Activated effector memory CD4-positive, alpha-beta T cell treated with anti-CD3 and anti-CD28 coated beads, Interleukin-2, amount 50 U/mL, for 16 hours (primary cell): ENCODE data around the gene ZNF784.
A peak's percentile ranks its signal among the peaks of the same experiment; 100 is the strongest.
"Not testable (repeated sequence)": the region's sequence is repeated elsewhere in the genome, so short reads cannot be mapped to it uniquely, and the experiment has no call there.

Experiments used
- DNase-seq: peaks from one replicate; pipeline ENCODE4 v3.0.0-alpha.2; 2020

The ZNF784 gene

DNA sequence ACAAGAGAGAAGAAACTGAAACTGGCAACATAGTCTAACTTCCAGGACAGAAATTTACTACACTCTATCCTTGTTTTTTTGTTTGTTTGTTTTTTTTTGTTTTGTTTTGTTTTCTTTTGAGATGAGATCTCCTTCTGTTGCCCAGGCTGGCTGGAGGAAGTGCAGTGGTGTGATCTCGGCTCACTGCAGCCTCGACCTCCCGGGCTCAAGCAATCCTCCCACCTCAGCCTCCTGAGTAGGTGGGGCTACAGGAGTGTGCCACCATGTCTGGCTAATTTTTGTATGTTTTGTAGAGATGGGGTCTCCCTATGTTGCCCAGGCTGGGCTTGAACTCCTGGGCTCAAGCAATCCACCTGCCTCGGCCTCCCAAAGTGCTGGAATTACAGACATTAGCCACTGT, 42.1 kb downstream of the ZNF784 start:
- not testable (repeated sequence) for DNase-seq

DNA sequence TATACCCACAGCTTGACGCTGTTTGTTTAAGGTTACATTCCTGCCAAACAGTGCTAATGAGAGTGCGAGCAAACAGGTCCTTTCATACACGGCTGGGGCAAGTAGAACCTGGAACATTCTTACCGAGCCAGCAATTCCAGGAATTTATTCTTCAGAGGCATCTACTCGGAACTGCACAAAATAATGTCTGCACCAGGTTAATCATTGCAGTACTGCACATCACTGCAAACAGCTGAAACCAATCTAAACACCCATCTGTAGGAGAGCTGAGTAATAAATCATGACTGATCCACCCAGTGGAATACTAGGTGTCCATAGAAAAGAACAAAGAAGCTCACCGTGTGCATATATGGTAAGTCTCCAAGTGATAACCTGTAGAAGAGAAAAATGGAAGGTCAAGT, 42.5 kb downstream of the ZNF784 start:
- DNase-seq: no peak

DNA sequence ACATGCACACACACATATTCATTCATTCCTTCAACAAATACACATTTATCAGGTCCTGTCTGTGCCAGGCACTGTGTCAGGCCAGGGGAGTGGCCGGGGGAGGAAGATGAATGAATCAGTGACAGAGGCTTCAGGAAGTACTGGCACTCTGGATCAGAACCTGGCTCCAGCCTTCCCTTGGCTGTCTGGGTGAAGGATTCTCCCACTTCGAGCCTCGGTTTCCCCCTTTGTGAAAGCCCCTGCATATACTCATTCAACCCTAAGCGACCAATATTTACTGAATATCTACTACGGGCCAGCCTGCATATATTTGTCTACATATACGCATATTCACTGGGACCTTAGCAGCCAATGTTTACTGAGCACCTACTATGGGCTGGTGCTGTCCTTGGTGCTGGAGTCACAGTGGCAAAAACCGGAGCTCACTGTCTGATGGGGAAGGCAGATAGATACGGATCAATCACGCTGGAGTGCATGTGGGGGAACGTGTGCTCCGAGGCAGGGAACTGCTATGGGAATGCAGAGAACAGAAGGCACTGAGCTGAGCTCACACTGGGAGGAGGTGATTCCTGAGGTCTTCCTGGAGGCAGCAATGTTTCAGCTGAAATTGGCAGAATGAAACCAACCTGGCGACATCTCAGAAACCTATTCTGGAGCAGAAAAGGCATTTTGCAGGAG, 43.1 kb downstream of the ZNF784 start:
- no peak for DNase-seq

DNA sequence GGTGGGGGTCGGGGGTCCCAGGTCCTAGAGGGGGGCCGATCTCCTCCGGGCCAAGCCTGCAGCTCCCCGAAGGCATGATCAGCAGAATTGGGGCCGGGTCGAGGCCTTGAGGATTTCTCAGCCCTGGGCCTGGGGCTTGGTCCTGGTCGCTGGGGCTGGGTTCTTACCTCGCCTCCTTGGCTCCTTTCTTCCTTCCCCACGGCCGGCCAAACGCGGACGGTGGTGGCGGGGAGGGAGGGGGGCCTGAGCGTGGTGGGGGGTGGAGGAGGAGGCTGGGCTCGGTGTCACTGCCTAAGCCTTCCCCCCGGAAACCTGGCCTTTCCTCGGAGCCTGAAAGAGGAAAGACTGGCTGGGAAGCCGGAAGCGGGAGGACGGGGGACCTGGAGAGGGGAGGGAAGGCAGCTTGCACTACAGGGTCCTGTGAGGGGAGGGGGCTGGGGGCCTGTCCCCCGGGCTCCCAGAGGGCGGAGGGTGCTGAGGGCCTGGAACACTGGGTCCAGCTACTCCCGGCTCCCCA, 43.7 kb downstream of the ZNF784 start, which contains the start of gene ZNF579:
Gene ZNF579, minus strand, starts transcription at position 221 of the 517 bp plus-strand sequence. CDS start 1,209 bp downstream, outside the sequence.
- peak; percentile 91 for DNase-seq

DNA sequence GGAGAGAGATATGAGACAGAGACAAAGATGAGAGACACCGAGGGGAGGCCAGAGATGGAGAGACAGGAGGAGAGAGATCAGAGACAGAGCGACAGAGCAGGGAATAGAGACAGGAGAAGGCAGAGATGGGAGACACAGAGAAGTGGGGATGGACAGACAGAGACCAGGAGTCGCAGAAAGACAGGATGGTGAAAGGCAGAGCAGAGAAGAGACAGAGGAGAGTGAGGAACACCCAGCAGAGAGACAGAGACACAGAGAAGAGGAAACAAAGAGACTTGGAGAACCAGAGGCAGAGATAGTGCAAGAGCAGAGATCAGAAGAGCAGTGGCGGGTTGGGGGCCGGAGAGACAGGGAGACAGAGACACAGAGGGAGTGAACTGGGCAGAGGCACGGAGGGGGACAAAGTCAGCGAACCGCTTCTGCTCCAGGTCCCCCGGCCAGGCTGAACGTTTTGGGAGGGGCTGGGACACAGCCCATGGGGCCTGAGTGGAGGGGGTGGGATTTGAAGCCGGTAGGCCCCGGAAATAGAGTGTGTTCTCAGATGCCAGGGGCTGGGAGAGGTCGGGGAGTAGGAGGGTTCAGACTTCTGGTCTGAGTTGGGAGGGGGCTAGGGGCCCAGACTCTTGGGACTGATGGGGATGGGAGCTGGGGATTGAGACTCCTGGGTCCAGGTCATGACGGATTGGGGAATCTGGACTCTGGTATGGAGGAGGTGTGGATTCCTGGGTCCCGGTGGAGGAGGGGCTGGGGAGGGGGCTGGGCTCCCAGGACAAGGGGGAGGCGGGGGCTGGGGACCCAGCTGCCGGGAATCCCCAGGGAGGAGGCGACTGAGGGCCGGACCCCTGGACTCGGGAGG, 44.4 kb downstream of the ZNF784 start:
- DNase-seq: no peak

DNA sequence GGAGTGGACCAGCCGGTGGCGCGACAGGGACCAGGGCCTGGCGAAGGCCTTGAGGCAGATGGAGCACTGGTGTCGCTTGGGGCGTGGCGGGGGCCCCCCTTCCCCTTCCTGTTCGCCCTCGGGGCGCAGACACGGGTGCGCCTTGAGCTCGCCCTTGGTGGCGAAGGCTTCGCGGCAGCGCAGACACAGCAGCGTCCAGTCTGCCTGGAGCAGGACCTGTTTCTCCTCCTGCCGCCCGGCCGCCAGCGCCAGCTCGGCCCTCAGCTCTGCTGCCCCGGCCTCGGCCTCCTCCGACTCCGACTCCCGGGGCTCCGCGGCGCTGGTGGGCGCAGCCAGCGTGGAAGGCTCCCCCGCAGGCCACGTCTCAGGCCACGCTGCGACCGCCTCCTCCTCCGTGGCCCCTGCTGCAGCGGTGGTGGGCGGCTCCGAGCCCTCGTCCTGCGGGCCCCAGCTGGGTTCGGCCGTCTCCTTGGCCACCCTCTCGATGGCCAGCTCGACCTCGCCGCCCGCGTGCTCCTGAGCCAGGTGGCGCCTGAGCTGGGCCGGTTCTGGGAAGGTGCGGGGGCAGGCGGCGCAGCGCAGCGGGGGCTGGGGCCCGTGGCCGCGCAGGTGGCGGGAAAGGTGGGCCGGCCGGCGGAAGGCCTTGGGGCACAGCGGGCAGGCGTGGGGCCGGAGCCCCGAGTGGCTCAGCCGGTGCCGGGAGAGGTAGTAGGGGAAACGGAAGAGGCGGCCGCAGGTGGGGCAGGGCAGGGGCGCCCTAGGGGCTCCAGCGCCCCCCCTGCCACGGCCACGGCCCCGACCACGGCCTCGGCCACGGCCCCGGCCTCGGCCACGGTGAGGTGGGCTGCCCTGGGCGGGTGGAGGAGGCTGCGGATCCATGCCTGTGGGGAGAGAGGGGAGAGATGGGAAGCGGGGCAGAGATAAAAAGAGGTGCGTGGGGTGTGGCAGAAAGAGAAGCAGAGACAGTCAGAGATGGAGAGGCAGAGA, 45.3 kb downstream of the ZNF784 start:
- no peak for DNase-seq

DNA sequence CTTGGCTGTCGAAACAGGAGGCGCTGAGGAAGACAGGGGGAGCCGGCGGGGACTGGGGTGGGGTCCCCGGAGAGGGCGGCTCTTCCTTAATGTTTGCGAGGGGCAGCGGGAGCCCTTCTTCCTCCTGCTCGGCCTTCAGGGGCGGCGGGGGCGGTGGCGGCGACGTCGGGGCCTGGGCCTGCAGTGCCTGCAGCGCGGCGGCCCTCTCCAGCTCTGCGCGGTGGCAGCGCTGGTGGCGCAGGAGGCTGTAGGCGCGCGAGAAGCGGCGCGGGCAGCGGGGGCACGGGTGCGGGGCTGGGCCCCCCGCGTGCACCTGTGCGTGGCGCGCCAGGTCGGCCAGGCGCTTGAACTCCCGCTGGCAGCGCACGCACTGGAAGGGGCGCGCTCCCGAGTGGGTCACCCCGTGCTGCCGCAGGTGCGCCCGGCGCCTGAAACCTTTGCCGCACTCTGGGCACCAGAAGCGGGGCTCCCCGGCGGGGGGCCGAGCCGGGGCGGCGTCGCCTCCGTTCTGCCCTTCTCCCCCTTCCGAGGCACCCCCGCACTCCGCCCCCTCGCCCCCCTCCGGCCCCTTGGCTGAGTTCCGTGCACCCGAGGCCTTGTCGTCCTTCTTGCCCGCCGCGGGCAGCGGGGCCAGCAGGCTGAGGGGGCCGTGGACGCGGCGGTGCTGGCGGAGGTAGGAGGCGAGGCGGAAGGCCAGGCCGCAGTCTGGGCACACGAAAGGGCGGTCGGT, 46.2 kb downstream of the ZNF784 start:
- no peak for DNase-seq

DNA sequence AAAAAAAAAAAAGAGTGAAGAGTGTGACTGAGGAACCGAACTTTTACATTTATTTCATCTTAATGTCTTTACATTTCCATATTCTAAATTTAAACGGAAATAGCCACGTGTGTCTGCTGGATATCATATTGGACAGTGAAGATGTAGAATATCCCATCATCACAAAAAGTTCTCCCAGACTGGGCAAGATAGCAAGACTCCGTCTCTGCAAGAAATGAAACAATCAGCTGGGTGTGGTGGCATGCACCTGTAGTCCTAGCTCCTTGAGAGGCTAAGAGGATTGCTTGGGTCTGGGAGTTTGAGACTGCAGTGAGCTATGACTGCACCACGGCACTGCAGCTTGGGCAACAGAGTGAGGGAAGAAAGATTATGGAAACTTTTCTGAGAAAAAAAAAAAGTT, 47.6 kb downstream of the ZNF784 start:
- DNase-seq: no peak

DNA sequence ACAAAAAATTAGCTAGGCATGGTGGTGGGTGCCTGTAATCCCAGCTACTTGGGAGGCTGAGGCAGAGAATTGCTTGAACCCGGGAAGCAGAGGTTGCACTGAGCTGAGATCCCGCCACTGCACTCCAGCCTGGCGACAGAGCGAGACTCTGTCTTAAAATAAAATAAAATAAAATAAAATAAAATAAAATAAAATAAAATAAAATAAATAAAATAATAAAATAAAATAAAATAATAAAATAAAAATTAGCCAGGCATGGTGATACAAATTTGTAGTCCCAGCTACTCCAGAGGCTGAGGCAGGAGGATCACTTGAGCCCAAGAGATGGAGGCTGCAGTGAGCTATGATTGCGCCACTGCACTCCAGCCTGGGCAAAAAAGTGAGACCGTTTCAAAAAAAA, 50.4 kb downstream of the ZNF784 start:
- DNase-seq: not testable (repeated sequence)
